CD14-positive monocyte (primary cell): ENCODE measurements around the gene P2RX5. TPM values are rescaled to one million over a fixed set of nuclear protein-coding genes. Genes with fewer than 3 reads are reported as not detected.

Source experiments
- DNase-seq, 3 donors: peaks; one replicate each; pipeline ENCODE4 v3.0.0-alpha.2; 2011 to 2022
- H2AFZ ChIP-seq: 2 replicates; pipeline ENCODE4 v1.6.0; 2012; ENCODE audit warnings: mild to moderate bottlenecking, low read depth, low read length, inconsistent platforms; ENCODE audit not compliant: insufficient read depth, poor library complexity, severe bottlenecking
- H3K27ac ChIP-seq, 2 donors: 1 replicate in 1 of 2; 2 replicates in 1 of 2; pipeline ENCODE4 v1.5.1; 2012 to 2013; ENCODE audit warnings: low read length in 2 of 2, control low read depth in 1 of 2, inconsistent platforms in 1 of 2, low read depth in 1 of 2, mild to moderate bottlenecking in 1 of 2
- H3K27me3 ChIP-seq, 2 donors: one replicate each; pipeline versions ENCODE4 v1.6.0 to v1.6.1; 2011 to 2013; ENCODE audit warnings: low read length in 2 of 2; ENCODE audit not compliant: control insufficient read depth in 2 of 2, insufficient read depth in 2 of 2
- H3K36me3 ChIP-seq, 2 donors: replicated peaks in 1 of 2; 1 replicate in 1 of 2; 2 replicates in 1 of 2; pipeline versions ENCODE4 v1.5.1 to v1.6.1; 2012 to 2013; ENCODE audit warnings: low read length in 2 of 2, control low read depth in 1 of 2, inconsistent platforms in 1 of 2, mild to moderate bottlenecking in 1 of 2; ENCODE audit not compliant: insufficient read depth in 2 of 2, control insufficient read depth in 1 of 2
- H3K4me1 ChIP-seq, 2 donors: 1 replicate in 1 of 2; 2 replicates in 1 of 2; pipeline versions ENCODE4 v1.5.1 to v1.6.1; 2012 to 2013; ENCODE audit warnings: low read length in 2 of 2, control low read depth in 1 of 2, inconsistent platforms in 1 of 2, mild to moderate bottlenecking in 1 of 2, moderate library complexity in 1 of 2; ENCODE audit not compliant: insufficient read depth in 2 of 2, control insufficient read depth in 1 of 2
- H3K4me2 ChIP-seq: replicated peaks from 2 replicates; pipeline ENCODE3; 2012; ENCODE audit warnings: low read length, moderate library complexity, mild to moderate bottlenecking; ENCODE audit not compliant: poor library complexity, severe bottlenecking; ENCODE audit errors: extremely low read depth
- H3K4me3 ChIP-seq, 3 experiments: fragments of 200-600 bp in 1 of 3; sonication (generic) in 1 of 3; replicated peaks in 1 of 3; 1 replicate in 2 of 3; 2 replicates in 1 of 3; pipeline ENCODE4 v1.5.1; 2011 to 2013; ENCODE audit warnings: low read length in 3 of 3, mild to moderate bottlenecking in 3 of 3, control low read depth in 2 of 3, low read depth in 2 of 3, inconsistent platforms in 1 of 3, moderate library complexity in 1 of 3
- H3K79me2 ChIP-seq: 2 replicates; pipeline ENCODE4 v1.6.0; 2012; ENCODE audit warnings: mild to moderate bottlenecking, control low read depth, inconsistent platforms, low read length, moderate library complexity; ENCODE audit not compliant: insufficient read depth
- H3K9ac ChIP-seq: 2 replicates; pipeline ENCODE4 v1.6.0; 2017; ENCODE audit warnings: low read length, mild to moderate bottlenecking; ENCODE audit not compliant: insufficient read depth, poor library complexity, severe bottlenecking
- H3K9me3 ChIP-seq, 2 donors: replicated peaks in 1 of 2; 1 replicate in 1 of 2; 2 replicates in 1 of 2; pipeline versions ENCODE4 v1.5.1 to v1.6.1; 2012 to 2013; ENCODE audit warnings: low read length in 2 of 2, control low read depth in 1 of 2; ENCODE audit not compliant: control insufficient read depth in 1 of 2, insufficient read depth in 1 of 2
- H4K20me1 ChIP-seq: 2 replicates; pipeline ENCODE4 v1.6.0; 2012; ENCODE audit warnings: mild to moderate bottlenecking, low read length, control low read depth, moderate library complexity; ENCODE audit not compliant: insufficient read depth
- H3K27ac Mint-ChIP-seq, 7 donors: one replicate each; pipeline ENCODE4 v1.8.0; 2020; ENCODE audit warnings: mild to moderate bottlenecking in 7 of 7, mixed read lengths in 7 of 7, moderate library complexity in 6 of 7, inconsistent platforms in 2 of 7
- H3K27me3 Mint-ChIP-seq, 3 donors: one replicate each; pipeline ENCODE4 v1.8.0; 2021 to 2022; ENCODE audit warnings: low read depth in 3 of 3, mild to moderate bottlenecking in 3 of 3, mixed read lengths in 3 of 3, moderate library complexity in 3 of 3, inconsistent platforms in 1 of 3
- H3K36me3 Mint-ChIP-seq, 2 donors: one replicate each; pipeline ENCODE4 v1.8.0; 2020; ENCODE audit warnings: mixed read lengths in 2 of 2, inconsistent platforms in 1 of 2, mild to moderate bottlenecking in 1 of 2
- H3K4me1 Mint-ChIP-seq: one replicate; pipeline ENCODE4 v1.8.0; 2020; ENCODE audit warnings: mild to moderate bottlenecking, mixed read lengths
- H3K4me3 Mint-ChIP-seq, 2 donors: one replicate each; pipeline ENCODE4 v1.8.0; 2020; ENCODE audit warnings: mild to moderate bottlenecking in 2 of 2, mixed read lengths in 2 of 2, moderate library complexity in 1 of 2
- H3K9me3 Mint-ChIP-seq, 7 donors: one replicate each; pipeline ENCODE4 v1.8.0; 2020 to 2022; ENCODE audit warnings: mixed read lengths in 7 of 7, mild to moderate bottlenecking in 6 of 7, moderate library complexity in 6 of 7, inconsistent platforms in 2 of 7
- CTCF ChIP-seq: fragments of 200-600 bp; IDR thresholded peaks from one replicate; pipeline ENCODE4 v1.8.0; 2022; ENCODE audit warnings: antibody characterized with exemption, mild to moderate bottlenecking
- WGBS: methylation state at CpG from one replicate; pipeline ENCODE4 v1.1.5; 2013; ENCODE audit warnings: missing lambda C conversion rate; ENCODE audit not compliant: insufficient coverage; 5-methylcytosine and 5-hydroxymethylcytosine counted together
- intact Hi-C, 2 donors: fragments of 100-400 bp; cut with micrococcal nuclease; formaldehyde crosslinking; loops; one replicate each; pipeline versions ENCODE4 v1.15.0 to v1.15.1; 2023
- polyA plus RNA-seq, 3 donors: library from polyadenylated mRNA; depleted of rRNA in 1 of 3; unstranded in 2 of 3; stranded (reverse) in 1 of 3; fragments of 300-500 nt in 2 of 3; fragments of >200 nt in 1 of 3; fragmentation: Illumina TruSeq in 2 of 3; gene quantifications; 1 replicate in 2 of 3; 2 replicates in 1 of 3; pipeline ENCODE4 v1.2.3, GENCODE V29; 2012 to 2021

The P2RX5 gene
- polyA plus RNA-seq, 3 donors: 0.64 to 8.8 (median 3.4) TPM

GRCh38 chr17:3699951-3700350 lies 4.0 kb upstream of the P2RX5 start:
- 96% methylated on average over 4 of the region's 4 CpGs for WGBS
- peaks cover 0 to 12% of the 10 kb centered on the region in 2 donors for H3K9me3 ChIP-seq
- H3K4me1 ChIP-seq: peaks cover 15 to 17% of the 10 kb centered on the region in 2 donors
- H3K4me3 Mint-ChIP-seq: no peak overlapping the region
- peaks cover 0 to 7% of the 10 kb centered on the region in 2 donors for H3K27me3 ChIP-seq
- H3K9ac ChIP-seq: no peak overlapping the region
- H3K27ac Mint-ChIP-seq: no peak overlapping the region
- no peak overlapping the region for H3K4me3 ChIP-seq
- H3K36me3 Mint-ChIP-seq: peaks cover 0 to 3% of the 10 kb centered on the region in 2 donors
- peaks cover 12 to 17% (median 15%) of the 10 kb centered on the region in 3 donors for H3K27me3 Mint-ChIP-seq
- no peak overlapping the region for H2AFZ ChIP-seq
- no peaks in the 10 kb centered on the region for H3K36me3 ChIP-seq
- intact Hi-C loops: no loop called here
- H3K27ac ChIP-seq: no peak overlapping the region
- H4K20me1 ChIP-seq: no peaks in the 10 kb centered on the region
- no peak for DNase-seq
- peaks cover 0 to 23% (median 12%) of the 10 kb centered on the region in 7 donors for H3K9me3 Mint-ChIP-seq
- H3K4me2 ChIP-seq: no peak overlapping the region
- H3K79me2 ChIP-seq: no peaks in the 10 kb centered on the region
- TF ChIP-seq CTCF: no peak
- H3K4me1 Mint-ChIP-seq: peaks cover 20% of the 10 kb centered on the region

- Histone ChIP-seq H3K27ac (no peak overlapping the region), H3K4me2 (no peak overlapping the region), H3K27me3 (peaks cover 0 to 15% of the 10 kb centered on the region in 2 donors), H3K4me3 (no peak overlapping the region), H2AFZ (no peak overlapping the region), H3K9me3 (peaks cover 0 to 12% of the 10 kb centered on the region in 2 donors), H3K9ac (no peak overlapping the region), H4K20me1 (no peaks in the 10 kb centered on the region), H3K36me3 (no peaks in the 10 kb centered on the region), H3K4me1 (peaks cover 16 to 23% of the 10 kb centered on the region in 2 donors), H3K79me2 (no peaks in the 10 kb centered on the region)
- H3K9me3 Mint-ChIP-seq: peaks cover 0 to 24% (median 12%) of the 10 kb centered on the region in 7 donors
- H3K27ac Mint-ChIP-seq: no peak overlapping the region
- H3K27me3 Mint-ChIP-seq: peaks cover 17 to 28% (median 28%) of the 10 kb centered on the region in 3 donors
- no peak for TF ChIP-seq CTCF
- H3K4me3 Mint-ChIP-seq: no peak overlapping the region
- intact Hi-C loops: no loop called here
- H3K4me1 Mint-ChIP-seq: peaks cover 26% of the 10 kb centered on the region
- no CpG with 5 or more reads among the region's 4 CpGs for WGBS
- DNase-seq: no peak
- H3K36me3 Mint-ChIP-seq: peaks cover 0 to 1% of the 10 kb centered on the region in 2 donors
Measured at GRCh38 chr17:3698139-3698538, 2.2 kb upstream of the P2RX5 start.
